CD4-positive, alpha-beta T cell treated with Interleukin-4 for 1 hour (primary cell): ENCODE results near the gene ATP11B.

ENCODE experiments used
- DNase-seq, 2 donors: peaks; one replicate each; pipeline ENCODE4 v3.0.0-alpha.2; 2020 to 2022

Gene ATP11B

GRCh38 chr3:182962166-182962565 lies 168.9 kb downstream of the ATP11B start:
- no peak for DNase-seq

- DNase-seq, result no peak
Observed at GRCh38 chr3:182964179-182964578, 170.9 kb downstream of the ATP11B start.

GRCh38 chr3:182965861-182966366 lies 172.6 kb downstream of the ATP11B start:
- no peak for DNase-seq

GRCh38 chr3:182967218-182968204 lies 174.2 kb downstream of the ATP11B start:
- DNase-seq, result peak in 1 of 2 donors; percentile 33

DNA sequence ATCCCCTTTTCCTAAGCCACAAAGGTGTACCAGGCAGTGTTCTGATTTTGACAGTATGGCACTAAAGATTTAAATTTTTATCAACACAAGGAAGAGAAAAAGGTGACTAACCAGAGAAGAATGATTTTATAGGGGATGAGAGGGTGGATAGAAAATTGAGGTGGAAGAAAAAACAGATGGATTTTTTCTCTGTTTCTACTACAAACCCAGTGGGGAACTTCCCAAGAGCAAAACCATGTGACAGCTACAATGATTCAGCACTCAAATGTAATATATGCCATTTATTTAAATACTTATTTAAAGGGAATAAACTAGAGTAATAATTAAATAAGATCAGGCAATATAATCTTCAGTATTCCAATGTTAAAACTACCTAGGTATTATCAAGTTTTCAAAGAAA lies 176.0 kb downstream of the ATP11B start:
- no peak for DNase-seq

GRCh38 chr3:182969853-182970252 lies 176.5 kb downstream of the ATP11B start:
- no peak for DNase-seq

- DNase-seq, result no peak
Observed at GRCh38 chr3:182970811-182971418, 177.6 kb downstream of the ATP11B start.
